Right hindlimb (tissue), 1 donor: Measurements from ENCODE around the gene TMEM145.
A peak's percentile ranks its signal among the peaks of the same experiment; 100 is the strongest.

Experiments
- DNase-seq: peaks from one replicate; pipeline ENCODE4 v3.0.0-alpha.2; 2018

The TMEM145 gene

GRCh38 chr19:42290136-42290522, 23.0 kb upstream of the TMEM145 start:
- no peak for DNase-seq

GRCh38 chr19:42290523-42291434, 22.3 kb upstream of the TMEM145 start:
- no peak for DNase-seq

DNA sequence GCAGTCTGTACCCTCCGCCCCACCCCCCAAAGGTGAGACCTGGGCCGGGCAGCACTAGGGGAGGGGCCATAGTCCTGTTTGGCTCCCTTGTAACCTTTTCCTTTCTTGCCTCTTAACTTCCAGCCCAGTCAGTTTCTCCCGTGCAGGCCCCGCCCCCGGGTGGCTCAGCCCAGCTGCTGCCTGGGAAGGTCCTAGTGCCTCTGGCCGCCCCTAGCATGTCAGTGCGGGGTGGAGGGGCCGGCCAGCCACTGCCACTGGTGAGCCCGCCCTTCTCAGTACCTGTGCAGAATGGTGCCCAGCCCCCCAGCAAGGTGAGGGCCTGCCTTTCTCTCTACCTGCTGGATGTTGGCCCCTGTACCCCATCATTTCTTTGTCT, 21.7 kb upstream of the TMEM145 start:
- no peak for DNase-seq

GRCh38 chr19:42292042-42292960, 20.8 kb upstream of the TMEM145 start:
- no peak for DNase-seq

DNA sequence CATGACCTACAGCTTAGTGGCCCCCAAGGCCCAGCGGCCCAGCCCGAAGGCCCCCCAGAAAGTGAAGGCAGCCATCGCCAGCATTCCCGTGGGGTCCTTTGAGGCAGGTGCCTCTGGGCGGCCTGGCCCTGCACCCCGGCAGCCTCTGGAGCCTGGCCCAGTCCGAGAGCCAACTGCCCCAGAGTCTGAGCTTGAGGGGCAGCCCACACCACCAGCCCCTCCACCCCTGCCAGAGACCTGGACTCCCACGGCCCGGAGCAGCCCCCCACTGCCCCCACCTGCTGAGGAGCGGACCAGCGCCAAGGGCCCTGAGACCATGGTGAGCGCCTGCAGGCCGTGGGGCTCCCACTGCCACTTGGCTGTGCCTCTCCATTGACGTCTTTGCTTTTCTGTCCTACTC, 20.1 kb upstream of the TMEM145 start:
- no peak for DNase-seq

DNA sequence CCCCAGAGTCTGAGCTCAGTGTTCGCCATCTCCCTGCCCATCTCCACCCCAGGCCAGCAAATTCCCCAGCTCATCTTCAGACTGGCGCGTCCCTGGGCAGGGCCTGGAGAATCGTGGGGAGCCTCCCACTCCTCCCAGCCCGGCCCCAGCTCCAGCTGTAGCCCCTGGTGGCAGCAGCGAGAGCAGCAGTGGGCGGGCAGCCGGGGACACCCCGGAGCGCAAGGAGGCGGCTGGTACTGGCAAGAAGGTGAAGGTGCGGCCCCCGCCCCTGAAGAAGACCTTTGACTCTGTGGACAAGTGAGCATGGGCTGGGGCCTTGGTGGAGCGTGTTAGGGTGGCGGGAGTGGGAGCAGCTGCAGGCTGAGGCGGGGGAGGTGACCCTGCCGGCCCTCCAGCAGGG, 19.6 kb upstream of the TMEM145 start:
- DNase-seq: no peak

GRCh38 chr19:42293948-42294347, 19.2 kb upstream of the TMEM145 start:
- no peak for DNase-seq

- DNase-seq: no peak
Observed at GRCh38 chr19:42294471-42295137, 18.5 kb upstream of the TMEM145 start.

GRCh38 chr19:42295342-42295741, 17.8 kb upstream of the TMEM145 start:
- DNase-seq: no peak

DNA sequence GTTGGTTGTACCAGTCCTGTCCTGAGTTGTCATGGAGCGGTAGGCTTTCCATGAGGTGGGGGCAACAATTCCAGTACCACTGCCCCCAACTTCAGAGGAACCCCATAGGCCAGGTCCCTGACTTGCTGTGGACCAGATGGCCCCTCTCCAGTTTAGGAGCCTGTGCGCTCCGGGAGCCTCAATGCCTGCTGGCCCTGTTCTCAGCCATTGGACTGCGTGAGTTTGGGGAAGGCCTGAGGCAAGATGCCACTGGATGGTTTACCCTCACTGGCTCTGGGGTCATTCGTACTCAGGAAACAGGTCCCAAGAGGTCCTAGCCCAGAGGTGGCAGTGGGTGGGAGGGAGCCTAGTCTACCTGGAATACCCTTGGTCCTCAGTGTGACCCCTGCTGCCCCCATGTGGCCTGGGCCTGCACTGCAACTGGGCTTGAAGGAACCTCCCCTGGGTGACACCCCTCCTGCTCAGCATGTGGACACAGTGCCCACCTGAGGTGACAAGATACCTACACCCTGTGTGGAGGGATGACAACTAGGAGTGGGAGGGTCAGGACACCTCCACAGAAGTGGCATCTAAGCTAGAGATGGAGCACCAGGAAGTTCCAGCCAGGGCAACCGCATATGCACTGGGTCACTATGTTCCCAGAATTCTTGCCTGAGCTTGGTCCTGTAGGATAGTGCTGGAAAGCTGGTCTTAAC, 17.1 kb upstream of the TMEM145 start:
- peak; percentile 86 for DNase-seq

DNA sequence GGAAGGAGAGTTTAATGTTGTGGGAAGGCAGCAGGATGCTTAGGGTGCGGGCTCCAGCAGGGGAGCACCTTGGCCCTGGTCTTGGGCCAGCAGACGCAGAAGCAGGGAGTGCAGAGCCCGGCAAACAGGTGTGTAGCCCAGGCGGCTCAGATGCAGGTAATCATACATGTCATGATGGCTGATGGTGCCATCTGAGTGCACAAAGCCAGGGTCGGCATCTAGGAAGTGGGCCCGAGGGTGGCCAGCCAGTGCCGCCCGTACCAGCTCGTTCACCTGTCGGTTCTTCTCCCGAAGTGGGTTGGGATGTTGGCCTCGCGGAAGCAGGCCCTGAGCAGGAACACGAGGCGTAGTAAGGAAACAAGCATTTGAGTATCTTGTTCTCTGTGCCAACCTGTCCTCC, 16.1 kb upstream of the TMEM145 start:
- no peak for DNase-seq

- DNase-seq: no peak
Observed at GRCh38 chr19:42301646-42302203, 11.4 kb upstream of the TMEM145 start, which contains the start of gene PRR19. Gene PRR19, plus strand, starts transcription at chr19:42302132. Its CDS starts 7,453 bp downstream, at chr19:42309585.

DNA sequence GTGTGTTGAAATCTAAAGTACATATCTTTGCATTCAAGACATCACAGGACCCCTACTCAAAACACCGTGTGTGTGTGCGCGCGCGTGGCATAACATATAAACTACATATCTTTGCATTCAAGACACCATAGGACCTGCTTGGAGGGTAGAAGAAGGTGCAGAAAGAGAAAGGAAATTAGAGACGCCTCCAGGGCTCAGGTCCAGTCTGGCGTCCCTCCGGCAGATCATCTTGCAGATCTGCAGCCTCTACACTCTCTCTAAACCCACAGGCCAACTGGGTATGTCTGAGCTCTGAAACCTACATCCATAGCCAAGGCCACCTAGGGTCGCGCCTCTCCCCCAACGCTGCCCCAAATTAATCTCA, 10.0 kb upstream of the TMEM145 start:
- DNase-seq: no peak

DNA sequence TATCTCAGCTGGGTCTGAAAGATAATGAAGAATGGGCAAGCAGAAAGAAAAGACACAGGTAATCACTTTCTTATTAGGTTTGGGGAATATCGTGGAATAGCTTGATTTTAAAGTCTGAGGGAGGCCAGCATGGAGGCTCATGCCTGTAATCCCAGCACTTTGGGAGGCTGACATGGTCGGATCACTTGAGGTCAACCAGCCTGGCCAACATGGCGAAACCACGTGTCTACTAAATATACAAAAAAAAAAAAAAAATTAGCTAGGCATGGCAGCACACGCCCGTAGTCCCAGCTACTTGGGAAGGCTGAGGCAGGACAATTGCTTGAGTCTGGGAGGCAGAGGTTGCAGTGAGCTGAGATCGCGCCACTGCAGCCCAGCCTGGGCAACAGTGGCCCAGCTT, 9.2 kb upstream of the TMEM145 start:
- DNase-seq: no peak

DNA sequence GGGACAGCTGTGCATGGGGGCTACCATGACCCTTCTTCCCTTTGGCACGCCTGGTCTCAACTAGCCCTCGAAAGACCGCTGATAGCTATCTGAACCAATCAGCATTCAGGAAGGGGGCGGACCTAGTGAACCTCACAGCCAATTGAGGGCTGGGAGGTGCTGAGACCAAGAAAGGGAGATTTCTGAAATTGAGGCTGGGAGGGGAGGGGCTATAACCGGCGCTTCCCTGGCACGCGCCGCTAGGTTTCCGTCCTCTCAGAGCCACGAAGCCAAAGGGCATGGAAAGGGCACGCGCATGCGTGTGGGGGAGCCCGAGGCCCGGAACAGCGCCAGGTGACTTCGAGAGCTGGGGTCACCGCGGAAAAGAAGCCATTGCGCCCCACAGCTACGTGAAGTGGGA, 6.5 kb upstream of the TMEM145 start:
- DNase-seq: no peak

- no peak for DNase-seq
Observed at GRCh38 chr19:42309686-42310085, 3.4 kb upstream of the TMEM145 start.

DNA sequence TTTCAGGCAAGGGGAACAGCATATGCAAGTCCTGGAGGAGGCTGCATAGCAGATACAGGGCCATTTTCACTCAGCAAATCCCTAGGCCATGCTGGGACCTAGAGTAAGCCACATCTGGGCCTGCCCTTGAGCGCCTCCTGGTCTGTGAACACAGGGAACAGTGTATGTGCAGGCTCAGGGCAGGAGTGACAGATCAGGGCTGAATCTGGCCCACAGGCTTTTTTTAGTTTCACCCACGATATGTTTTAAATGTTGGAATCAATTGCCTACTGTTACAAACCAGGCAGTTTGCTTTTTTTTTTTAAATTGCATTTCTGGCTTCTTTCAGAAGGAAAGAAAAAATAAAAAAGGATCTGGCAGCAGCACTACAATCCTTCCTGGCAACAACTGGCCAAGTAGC, 1.5 kb upstream of the TMEM145 start:
- no peak for DNase-seq

GRCh38 chr19:42312370-42312769, 739 bp upstream of the TMEM145 start:
- DNase-seq: no peak

- no peak for DNase-seq
Observed at GRCh38 chr19:42313840-42314755, 989 bp downstream of the TMEM145 start.

GRCh38 chr19:42315024-42315423, 1.9 kb downstream of the TMEM145 start:
- no peak for DNase-seq
